Liver (tissue), 3 donors: ENCODE data around the gene IGF1R.

Experiments
- CTCF ChIP-seq: fragments of 150-350 bp; IDR thresholded peaks from 2 replicates; pipeline ENCODE4 v1.5.1; 2017; ENCODE audit warnings: improper control_type of control experiment, low read depth, low read length; ENCODE audit not compliant: missing input control
- EGR1 ChIP-seq, 2 donors: IDR thresholded peaks; 2 replicates each; pipeline ENCODE4 v1.6.1; 2016 to 2018; ENCODE audit warnings: antibody characterized with exemption in 2 of 2, low read depth in 2 of 2
- GABPA ChIP-seq, 2 donors: IDR thresholded peaks in 1 of 2; conservative IDR thresholded peaks in 1 of 2; 2 replicates each; pipeline ENCODE4 v1.6.1; 2016; ENCODE audit warnings: antibody characterized with exemption in 2 of 2, mild to moderate bottlenecking in 1 of 2, moderate library complexity in 1 of 2
- JUND ChIP-seq, 2 donors: IDR thresholded peaks; 2 replicates each; pipeline ENCODE4 v1.6.1; 2016; ENCODE audit warnings: antibody characterized with exemption in 2 of 2
- RXRA ChIP-seq, 2 donors: IDR thresholded peaks; 2 replicates each; pipeline ENCODE4 v1.6.1; 2017 to 2018; ENCODE audit warnings: antibody characterized with exemption in 2 of 2, mild to moderate bottlenecking in 1 of 2
- SP1 ChIP-seq: IDR thresholded peaks from 2 replicates; pipeline ENCODE4 v1.6.1; 2018; ENCODE audit warnings: antibody characterized with exemption, mild to moderate bottlenecking
- TAF1 ChIP-seq: conservative IDR thresholded peaks from 2 replicates; pipeline ENCODE4 v1.6.1; 2016; ENCODE audit warnings: antibody characterized with exemption, mild to moderate bottlenecking
- YY1 ChIP-seq: IDR thresholded peaks from 2 replicates; pipeline ENCODE4 v1.6.1; 2016; ENCODE audit warnings: antibody characterized with exemption, mild to moderate bottlenecking
- TF ChIP-seq, protein P1 (sequence below): IDR thresholded peaks from 2 replicates; pipeline ENCODE4 v1.6.1; 2016; ENCODE audit warnings: antibody characterized with exemption, mild to moderate bottlenecking
- TF ChIP-seq, protein P2 (sequence below): IDR thresholded peaks from 2 replicates; pipeline ENCODE4 v1.6.1; 2016; ENCODE audit warnings: antibody characterized with exemption
- TF ChIP-seq, protein P3 (sequence below): IDR thresholded peaks from 2 replicates; pipeline ENCODE4 v1.6.1; 2016; ENCODE audit warnings: antibody characterized with exemption
- donor health status: healthy.
- donor health status: healthy.

DNA sequence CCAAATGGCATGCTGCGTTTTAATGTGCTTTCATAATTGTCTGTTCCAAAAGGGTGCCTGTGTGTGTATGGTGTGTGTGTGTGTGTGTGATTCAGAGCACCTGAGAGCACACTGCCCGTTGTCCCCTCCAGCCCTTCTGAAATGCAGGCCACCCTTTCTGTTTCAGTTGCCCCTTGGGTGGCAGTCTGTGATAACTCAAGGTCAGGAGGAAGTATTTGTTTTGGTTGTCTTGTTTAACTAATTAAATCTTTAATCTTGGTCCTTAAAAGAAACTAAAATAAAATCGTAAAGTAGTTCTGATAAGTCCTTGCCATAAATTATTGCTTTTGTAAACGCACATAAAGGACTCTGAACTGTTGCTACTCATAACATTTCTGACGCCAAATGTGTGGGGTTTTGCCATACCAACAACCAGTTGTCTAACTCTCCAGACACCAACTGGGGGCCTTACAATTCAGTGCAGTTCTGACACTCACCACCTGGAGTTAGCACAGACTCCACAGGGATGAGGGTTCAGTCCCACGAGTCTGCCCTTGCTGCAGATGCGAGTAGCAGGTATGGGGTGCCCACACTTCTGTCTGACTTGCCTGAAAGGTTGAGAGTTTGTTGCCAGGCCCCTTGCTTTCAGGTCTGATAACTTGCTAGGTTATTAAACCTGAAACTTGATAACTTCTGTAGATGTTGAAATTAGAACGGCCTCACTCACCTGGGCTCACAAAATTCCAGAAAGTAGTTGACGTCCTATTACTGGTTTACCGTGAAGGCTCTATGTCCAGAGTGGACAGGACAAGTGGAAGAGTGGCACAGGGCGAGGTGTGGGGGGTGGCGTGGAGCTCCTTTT lies 157.3 kb downstream of the IGF1R start:
- TF ChIP-seq JUND (IDR thresholded peaks at IDR 0.05) (no peak), CTCF (no peak), RXRA (IDR thresholded peaks at IDR 0.05) (no peak), EGR1 (IDR thresholded peaks at IDR 0.05; ENCODE audit: low read depth in 2 of 2) (no peak), YY1 (no peak), GABPA (IDR thresholded peaks at IDR 0.05 in 1 of 2, conservative IDR thresholded peaks at IDR 0.05 in 1 of 2) (no peak), TAF1 (no peak), SP1 (no peak)
- TF ChIP-seq, protein P1, sequence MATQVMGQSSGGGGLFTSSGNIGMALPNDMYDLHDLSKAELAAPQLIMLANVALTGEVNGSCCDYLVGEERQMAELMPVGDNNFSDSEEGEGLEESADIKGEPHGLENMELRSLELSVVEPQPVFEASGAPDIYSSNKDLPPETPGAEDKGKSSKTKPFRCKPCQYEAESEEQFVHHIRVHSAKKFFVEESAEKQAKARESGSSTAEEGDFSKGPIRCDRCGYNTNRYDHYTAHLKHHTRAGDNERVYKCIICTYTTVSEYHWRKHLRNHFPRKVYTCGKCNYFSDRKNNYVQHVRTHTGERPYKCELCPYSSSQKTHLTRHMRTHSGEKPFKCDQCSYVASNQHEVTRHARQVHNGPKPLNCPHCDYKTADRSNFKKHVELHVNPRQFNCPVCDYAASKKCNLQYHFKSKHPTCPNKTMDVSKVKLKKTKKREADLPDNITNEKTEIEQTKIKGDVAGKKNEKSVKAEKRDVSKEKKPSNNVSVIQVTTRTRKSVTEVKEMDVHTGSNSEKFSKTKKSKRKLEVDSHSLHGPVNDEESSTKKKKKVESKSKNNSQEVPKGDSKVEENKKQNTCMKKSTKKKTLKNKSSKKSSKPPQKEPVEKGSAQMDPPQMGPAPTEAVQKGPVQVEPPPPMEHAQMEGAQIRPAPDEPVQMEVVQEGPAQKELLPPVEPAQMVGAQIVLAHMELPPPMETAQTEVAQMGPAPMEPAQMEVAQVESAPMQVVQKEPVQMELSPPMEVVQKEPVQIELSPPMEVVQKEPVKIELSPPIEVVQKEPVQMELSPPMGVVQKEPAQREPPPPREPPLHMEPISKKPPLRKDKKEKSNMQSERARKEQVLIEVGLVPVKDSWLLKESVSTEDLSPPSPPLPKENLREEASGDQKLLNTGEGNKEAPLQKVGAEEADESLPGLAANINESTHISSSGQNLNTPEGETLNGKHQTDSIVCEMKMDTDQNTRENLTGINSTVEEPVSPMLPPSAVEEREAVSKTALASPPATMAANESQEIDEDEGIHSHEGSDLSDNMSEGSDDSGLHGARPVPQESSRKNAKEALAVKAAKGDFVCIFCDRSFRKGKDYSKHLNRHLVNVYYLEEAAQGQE, result no peak
- TF ChIP-seq, protein P2, sequence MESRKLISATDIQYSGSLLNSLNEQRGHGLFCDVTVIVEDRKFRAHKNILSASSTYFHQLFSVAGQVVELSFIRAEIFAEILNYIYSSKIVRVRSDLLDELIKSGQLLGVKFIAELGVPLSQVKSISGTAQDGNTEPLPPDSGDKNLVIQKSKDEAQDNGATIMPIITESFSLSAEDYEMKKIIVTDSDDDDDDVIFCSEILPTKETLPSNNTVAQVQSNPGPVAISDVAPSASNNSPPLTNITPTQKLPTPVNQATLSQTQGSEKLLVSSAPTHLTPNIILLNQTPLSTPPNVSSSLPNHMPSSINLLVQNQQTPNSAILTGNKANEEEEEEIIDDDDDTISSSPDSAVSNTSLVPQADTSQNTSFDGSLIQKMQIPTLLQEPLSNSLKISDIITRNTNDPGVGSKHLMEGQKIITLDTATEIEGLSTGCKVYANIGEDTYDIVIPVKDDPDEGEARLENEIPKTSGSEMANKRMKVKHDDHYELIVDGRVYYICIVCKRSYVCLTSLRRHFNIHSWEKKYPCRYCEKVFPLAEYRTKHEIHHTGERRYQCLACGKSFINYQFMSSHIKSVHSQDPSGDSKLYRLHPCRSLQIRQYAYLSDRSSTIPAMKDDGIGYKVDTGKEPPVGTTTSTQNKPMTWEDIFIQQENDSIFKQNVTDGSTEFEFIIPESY, result no peak
- TF ChIP-seq, protein P3, sequence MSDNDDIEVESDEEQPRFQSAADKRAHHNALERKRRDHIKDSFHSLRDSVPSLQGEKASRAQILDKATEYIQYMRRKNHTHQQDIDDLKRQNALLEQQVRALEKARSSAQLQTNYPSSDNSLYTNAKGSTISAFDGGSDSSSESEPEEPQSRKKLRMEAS, result no peak
